HUES48 (cell line): ENCODE measurements around the gene TMPRSS11A.

Source experiments
- H3K27ac ChIP-seq: one replicate; pipeline ENCODE4 v1.7.0; 2013; ENCODE audit warnings: low read depth, low read length, inconsistent platforms
- H3K27me3 ChIP-seq: 2 replicates; pipeline ENCODE4 v1.6.1; 2013; ENCODE audit warnings: mild to moderate bottlenecking, low read length; ENCODE audit not compliant: control insufficient read depth, insufficient read depth
- H3K36me3 ChIP-seq: 2 replicates; pipeline ENCODE4 v1.6.1; 2013; ENCODE audit warnings: low read length; ENCODE audit not compliant: control insufficient read depth, insufficient read depth
- H3K4me1 ChIP-seq: 2 replicates; pipeline ENCODE4 v1.6.1; 2013; ENCODE audit warnings: mild to moderate bottlenecking, low read length; ENCODE audit not compliant: control insufficient read depth, insufficient read depth
- H3K4me3 ChIP-seq: 2 replicates; pipeline ENCODE4 v1.5.1; 2013; ENCODE audit warnings: mild to moderate bottlenecking, low read depth, low read length
- H3K9ac ChIP-seq: 2 replicates; pipeline ENCODE4 v1.6.1; 2013; ENCODE audit warnings: mild to moderate bottlenecking, low read depth, low read length, moderate library complexity
- H3K9me3 ChIP-seq: 2 replicates; pipeline ENCODE4 v1.6.1; 2013; ENCODE audit warnings: low read length; ENCODE audit not compliant: control insufficient read depth, insufficient read depth

The TMPRSS11A gene

GRCh38 chr4:67915400-67915966 lies 47.8 kb downstream of the TMPRSS11A start:
- Histone ChIP-seq H3K4me1 (no peaks in the 10 kb centered on the region), H3K27me3 (no peaks in the 10 kb centered on the region), H3K9ac (no peak overlapping the region), H3K9me3 (no peaks in the 10 kb centered on the region), H3K36me3 (no peaks in the 10 kb centered on the region), H3K27ac (no peak overlapping the region), H3K4me3 (no peak overlapping the region)

GRCh38 chr4:67912080-67912479 lies 51.2 kb downstream of the TMPRSS11A start:
- no peaks in the 10 kb centered on the region for H3K36me3 ChIP-seq

GRCh38 chr4:67911638-67912037 lies 51.7 kb downstream of the TMPRSS11A start:
- H3K27ac ChIP-seq: peak overlapping the region; percentile 28
- no peak overlapping the region for H3K9ac ChIP-seq
- no peaks in the 10 kb centered on the region for H3K36me3 ChIP-seq
- H3K4me3 ChIP-seq: no peak overlapping the region
- H3K27me3 ChIP-seq: no peaks in the 10 kb centered on the region
- H3K9me3 ChIP-seq: no peaks in the 10 kb centered on the region
- H3K4me1 ChIP-seq: no peaks in the 10 kb centered on the region

More at GRCh38 chr4:67912080-67912479, 51.2 kb downstream of the TMPRSS11A start:
- Histone ChIP-seq H3K27me3 (no peaks in the 10 kb centered on the region), H3K27ac (peak overlapping the region; percentile 19), H3K9me3 (no peaks in the 10 kb centered on the region), H3K4me3 (no peak overlapping the region), H3K4me1 (no peaks in the 10 kb centered on the region), H3K9ac (no peak overlapping the region)

DNA sequence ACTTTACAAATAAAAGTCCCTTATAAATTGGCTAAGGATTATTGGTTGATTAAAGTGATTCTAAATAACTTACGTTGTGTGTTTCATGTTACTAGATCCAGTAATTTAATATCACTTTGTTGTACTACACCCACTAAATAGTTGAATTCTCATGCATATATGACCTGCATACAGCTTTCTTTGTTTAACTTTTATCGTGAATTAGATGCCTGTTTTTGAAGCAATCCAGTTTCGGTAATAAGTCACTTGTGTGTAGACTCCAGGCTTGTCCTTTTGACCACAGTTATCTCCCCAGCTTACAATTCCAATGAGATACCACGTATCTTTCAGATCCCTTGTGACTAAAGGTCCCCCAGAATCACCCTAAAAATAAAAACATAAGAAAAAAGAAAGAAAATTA lies 52.2 kb downstream of the TMPRSS11A start:
- no peaks in the 10 kb centered on the region for H3K36me3 ChIP-seq
- no peak overlapping the region for H3K9ac ChIP-seq
- no peaks in the 10 kb centered on the region for H3K9me3 ChIP-seq
- no peak overlapping the region for H3K4me3 ChIP-seq
- H3K4me1 ChIP-seq: no peaks in the 10 kb centered on the region
- H3K27me3 ChIP-seq: no peaks in the 10 kb centered on the region
- H3K27ac ChIP-seq: peak overlapping the region; percentile 28

- H3K4me3 ChIP-seq: no peak overlapping the region
- no peak overlapping the region for H3K27ac ChIP-seq
Observed at GRCh38 chr4:67910585-67910905, 52.7 kb downstream of the TMPRSS11A start.

DNA sequence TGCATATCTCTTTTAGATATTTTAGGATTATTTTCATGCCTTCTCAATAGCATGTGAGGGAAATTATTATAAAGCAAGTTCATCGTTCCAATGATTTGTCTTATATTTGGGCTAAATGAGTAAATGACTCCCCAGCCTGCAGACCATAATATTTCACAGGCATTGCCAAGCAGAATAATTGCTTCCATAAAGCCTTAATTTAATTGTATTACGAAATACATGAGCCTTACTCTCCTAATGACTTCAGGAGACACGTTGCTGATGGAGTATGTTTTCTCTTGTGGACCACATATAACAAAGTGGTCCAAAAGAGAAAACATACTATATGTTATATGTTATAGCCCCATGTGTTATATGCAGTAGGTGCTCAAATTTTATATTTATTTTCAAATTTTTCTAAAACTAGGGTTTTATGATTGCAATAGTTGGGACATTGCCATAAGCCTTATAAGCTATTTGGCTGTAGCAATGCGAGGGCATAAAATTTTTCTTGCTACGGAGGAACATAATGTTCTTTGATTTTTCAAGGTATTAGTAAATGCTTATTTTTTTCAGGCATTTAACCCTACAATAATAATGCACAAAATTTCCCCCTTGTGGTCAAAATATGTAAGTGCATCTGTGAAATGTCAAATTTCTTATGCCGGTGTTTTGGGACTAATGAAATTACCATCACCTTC lies 53.2 kb downstream of the TMPRSS11A start:
- Histone ChIP-seq H3K36me3 (no peaks in the 10 kb centered on the region), H3K27me3 (no peaks in the 10 kb centered on the region), H3K4me1 (no peaks in the 10 kb centered on the region), H3K4me3 (no peak overlapping the region), H3K9ac (no peak overlapping the region), H3K27ac (no peak overlapping the region), H3K9me3 (no peaks in the 10 kb centered on the region)

More at GRCh38 chr4:67910585-67910905, 52.7 kb downstream of the TMPRSS11A start:
- Histone ChIP-seq H3K9me3 (no peaks in the 10 kb centered on the region), H3K27me3 (no peaks in the 10 kb centered on the region), H3K9ac (no peak overlapping the region), H3K4me1 (no peaks in the 10 kb centered on the region), H3K36me3 (no peaks in the 10 kb centered on the region)

DNA sequence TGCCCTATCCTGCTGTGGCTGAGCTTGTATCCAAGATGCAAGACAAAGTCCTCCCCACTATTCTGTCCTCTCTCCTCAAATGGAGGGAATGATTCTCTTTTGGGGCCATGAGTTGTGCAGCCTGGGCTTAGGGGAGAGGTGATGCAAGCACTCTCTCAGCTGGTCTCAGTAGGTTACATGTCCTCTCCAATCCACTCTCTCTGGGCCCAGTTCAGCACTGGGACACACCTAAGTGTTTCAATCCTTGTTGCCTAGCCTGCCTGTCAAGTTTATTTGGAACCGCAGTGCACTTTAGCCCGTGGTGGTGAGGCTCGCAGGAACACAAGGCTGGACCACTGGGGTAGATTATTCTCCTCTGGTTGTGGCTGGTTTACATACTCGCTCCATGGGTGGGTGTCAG lies 55.6 kb downstream of the TMPRSS11A start:
- Histone ChIP-seq H3K9ac (no peak overlapping the region), H3K4me1 (no peaks in the 10 kb centered on the region), H3K4me3 (no peak overlapping the region)

DNA sequence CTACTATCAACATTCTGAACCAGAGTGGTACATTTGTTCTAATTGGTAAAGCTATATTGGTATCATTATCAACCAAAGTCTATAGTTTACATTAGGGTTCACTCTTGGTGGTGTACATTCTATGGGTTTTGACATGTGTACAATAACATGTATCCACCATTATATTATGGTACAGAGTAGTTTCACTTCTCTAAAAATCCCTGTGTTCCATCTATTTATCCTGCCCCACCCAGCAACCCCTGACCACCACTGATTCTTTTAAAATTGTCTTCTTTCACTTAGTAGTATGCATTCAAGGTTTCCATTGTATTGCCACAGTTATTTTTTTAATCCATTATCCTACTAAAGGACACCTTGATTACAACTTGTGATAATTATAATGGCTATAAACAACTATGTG lies 64.2 kb downstream of the TMPRSS11A start:
- Histone ChIP-seq H3K9me3 (no peaks in the 10 kb centered on the region), H3K4me3 (no peak overlapping the region), H3K9ac (no peak overlapping the region), H3K27ac (no peak overlapping the region), H3K4me1 (no peaks in the 10 kb centered on the region), H3K27me3 (no peaks in the 10 kb centered on the region), H3K36me3 (no peaks in the 10 kb centered on the region)

More for the DNA sequence above, 55.6 kb downstream of the TMPRSS11A start:
- Histone ChIP-seq H3K9me3 (no peaks in the 10 kb centered on the region), H3K36me3 (no peaks in the 10 kb centered on the region), H3K27me3 (no peaks in the 10 kb centered on the region), H3K27ac (no peak overlapping the region)

DNA sequence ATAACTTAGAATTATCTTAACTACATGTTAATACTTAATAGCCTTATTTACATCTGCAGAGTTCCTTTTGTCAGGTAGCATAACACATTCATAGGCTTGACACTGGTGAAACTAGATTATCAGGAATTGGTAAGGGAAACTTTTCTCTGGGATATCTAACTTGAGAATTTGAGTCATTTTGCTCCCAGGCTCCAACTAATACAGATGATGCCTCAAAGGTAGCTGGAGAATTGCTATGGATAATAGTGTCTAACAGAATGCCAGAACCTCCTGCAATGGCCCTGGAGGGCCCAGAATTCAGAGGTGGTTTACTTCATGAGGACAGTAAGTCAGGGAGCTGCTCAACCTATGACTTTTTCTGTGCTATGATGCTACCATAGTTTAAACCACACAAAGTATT lies 65.6 kb downstream of the TMPRSS11A start:
- no peaks in the 10 kb centered on the region for H3K9me3 ChIP-seq
- no peak overlapping the region for H3K27ac ChIP-seq
- no peaks in the 10 kb centered on the region for H3K27me3 ChIP-seq
- no peak overlapping the region for H3K9ac ChIP-seq
- peaks cover 4% of the 10 kb centered on the region; the same call in 1 of the 2 replicates for H3K4me1 ChIP-seq
- H3K36me3 ChIP-seq: no peaks in the 10 kb centered on the region
- no peak overlapping the region for H3K4me3 ChIP-seq

DNA sequence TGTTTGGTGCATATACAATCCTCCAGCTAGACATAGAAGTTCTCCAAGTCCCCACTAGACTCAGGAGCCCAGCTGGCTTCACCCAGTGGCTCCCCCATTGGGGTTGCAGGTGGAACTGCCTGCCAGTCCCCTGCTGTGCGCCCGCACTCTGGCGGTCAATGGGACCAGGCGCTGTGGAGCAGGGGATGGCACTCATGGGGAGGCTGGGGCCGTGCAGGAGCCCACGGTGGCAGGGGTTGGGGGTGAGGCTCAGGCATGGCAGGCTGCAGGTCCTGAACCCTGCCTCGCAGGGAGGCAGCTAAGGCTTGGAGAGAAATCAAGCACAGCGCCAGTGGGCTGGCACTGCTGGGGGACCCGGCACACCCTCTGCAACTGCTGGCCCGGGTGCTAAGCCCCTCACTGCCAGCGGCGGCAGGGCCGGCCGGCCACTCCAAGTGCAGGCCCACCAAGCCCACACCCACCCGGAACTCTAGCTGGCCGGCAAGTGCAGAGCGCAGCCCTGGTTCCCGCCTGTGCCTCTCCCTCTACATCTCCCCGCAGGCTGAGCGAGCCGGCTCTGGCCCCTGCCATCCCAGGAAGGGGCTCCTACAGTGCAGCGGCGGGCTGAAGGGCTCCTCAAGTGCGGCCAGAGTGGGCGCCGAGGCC lies 66.8 kb downstream of the TMPRSS11A start:
- Histone ChIP-seq H3K27ac (no peak overlapping the region), H3K9me3 (no peaks in the 10 kb centered on the region), H3K4me1 (peaks cover 6% of the 10 kb centered on the region; the same call in 1 of the 2 replicates), H3K4me3 (no peak overlapping the region), H3K9ac (no peak overlapping the region), H3K36me3 (no peaks in the 10 kb centered on the region), H3K27me3 (no peaks in the 10 kb centered on the region)

DNA sequence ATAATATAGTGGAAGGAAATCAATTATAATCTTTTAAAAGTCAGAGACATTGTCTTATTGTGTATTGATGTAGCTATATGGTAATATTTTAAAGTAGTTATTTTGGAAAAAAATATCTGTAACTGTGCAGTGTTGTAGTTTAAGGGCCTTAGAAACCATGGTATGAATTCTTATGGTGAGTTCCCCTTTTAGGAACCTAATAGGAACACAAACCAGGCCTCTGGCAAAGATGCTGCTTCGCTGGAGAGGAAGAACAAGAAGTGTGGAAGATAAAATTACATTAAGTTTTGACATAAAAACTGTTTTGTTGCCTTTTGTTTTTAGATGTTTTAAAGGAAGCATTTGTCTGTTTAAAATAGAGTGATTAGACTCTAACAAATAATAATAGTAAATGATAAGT lies 68.6 kb downstream of the TMPRSS11A start:
- no peaks in the 10 kb centered on the region for H3K9me3 ChIP-seq
- H3K4me3 ChIP-seq: no peak overlapping the region
- H3K27ac ChIP-seq: no peak overlapping the region
- H3K36me3 ChIP-seq: no peaks in the 10 kb centered on the region
- H3K4me1 ChIP-seq: peaks cover 6% of the 10 kb centered on the region; the same call in 1 of the 2 replicates
- H3K27me3 ChIP-seq: no peaks in the 10 kb centered on the region
- no peak overlapping the region for H3K9ac ChIP-seq
